K562 (cell line): ENCODE data around the gene CUTC. TPM values are rescaled to one million over a fixed set of nuclear protein-coding genes. Genes with fewer than 3 reads are reported as not detected.

Source experiments
- ATAC-seq: fragments of 200-7000 bp; cut with Tn5 transposase; 3 replicates; pipeline ENCODE4 v1.9.1; 2020; ENCODE audit warnings: moderate library complexity
- BruUV-seq: library from RNA; stranded (reverse); fragments of 400-500 nt; replicated peaks from 2 replicates; lab custom pipeline; 2021; lab: Mats Ljungman, UMichigan
- CTCF ChIA-PET: fragments of 300-600 bp; formaldehyde crosslinking; extraction: SDS; loops from one replicate; lab custom pipeline; 2021; ENCODE audit warnings: low intra/inter-chr PET ratio; lab: Yijun Ruan, JAX
- POLR2A ChIA-PET: fragments of 300-600, 350-650 bp; sonication (Branson Sonifier 250); formaldehyde crosslinking; extraction: SDS; loops from one replicate; lab custom pipeline; 2021; ENCODE audit warnings: antibody characterized with exemption, inconsistent platforms; lab: Yijun Ruan, JAX
- DNase-seq, 4 experiments: peaks; one replicate each; pipeline versions ENCODE4 v3.0.0 to v3.0.0-alpha.2; 2011 to 2018; ENCODE audit warnings: low spot score in 3 of 4, mixed read lengths in 3 of 4; ENCODE audit errors: extremely low read depth in 1 of 4
- FAIRE-seq: peaks from 2 replicates; lab custom pipeline; 2011; peaks lifted over from hg19 to GRCh38; lab: Jason Lieb, UNC
- H2AFZ ChIP-seq: 2 replicates; pipeline ENCODE4 v1.6.0; 2011; ENCODE audit warnings: low read depth, low read length, control low read depth, inconsistent platforms
- H3K27ac ChIP-seq: fragments of 200-600 bp; 3 replicates; pipeline ENCODE4 v1.8.0; 2011; ENCODE audit warnings: low read depth, mild to moderate bottlenecking, control low read depth, inconsistent platforms, low read length, moderate library complexity, mixed read lengths; ENCODE audit errors: extremely low read depth
- H3K27me3 ChIP-seq, 2 experiments: fragments of 300-600 bp in 1 of 2; 2 replicates in 1 of 2; 3 replicates in 1 of 2; pipeline versions ENCODE4 v1.6.0 to v1.8.0; 2011; ENCODE audit warnings: inconsistent platforms in 2 of 2, low read length in 2 of 2, mild to moderate bottlenecking in 1 of 2, mixed read lengths in 1 of 2, moderate library complexity in 1 of 2; ENCODE audit not compliant: control insufficient read depth in 2 of 2, insufficient read depth in 2 of 2
- H3K36me3 ChIP-seq: fragments of 300-600 bp; 3 replicates; pipeline ENCODE4 v1.8.0; 2011; ENCODE audit warnings: mild to moderate bottlenecking, low read length, inconsistent platforms; ENCODE audit not compliant: control insufficient read depth, insufficient read depth
- H3K4me1 ChIP-seq, 2 experiments: fragments of 200-600 bp in 1 of 2; replicated peaks in 1 of 2; 2 replicates in 1 of 2; 3 replicates in 1 of 2; pipeline versions ENCODE4 v1.5.1 to v1.8.0; 2011; ENCODE audit warnings: inconsistent platforms in 2 of 2, low read length in 2 of 2, mild to moderate bottlenecking in 1 of 2, mixed read lengths in 1 of 2, moderate library complexity in 1 of 2; ENCODE audit not compliant: control insufficient read depth in 2 of 2, insufficient read depth in 2 of 2
- H3K4me2 ChIP-seq: 2 replicates; pipeline ENCODE4 v1.6.1; 2011; ENCODE audit warnings: low read length, control low read depth, inconsistent platforms, mixed read lengths; ENCODE audit not compliant: insufficient read depth
- H3K4me3 ChIP-seq: fragments of 200-600 bp; sonication (generic), shearing (Covaris generic); 2 replicates; pipeline ENCODE4 v1.5.1; 2016; ENCODE audit warnings: control low read depth, inconsistent platforms
- H3K79me2 ChIP-seq: fragments of 200-600 bp; 3 replicates; pipeline ENCODE4 v1.8.0; 2011; ENCODE audit warnings: low read length, inconsistent platforms; ENCODE audit not compliant: control insufficient read depth, insufficient read depth
- H3K9ac ChIP-seq, 2 experiments: 2 replicates each; pipeline versions ENCODE4 v1.6.0 to v1.6.1; 2011; ENCODE audit warnings: low read depth in 2 of 2, low read length in 2 of 2, control low read depth in 1 of 2, inconsistent platforms in 1 of 2, mild to moderate bottlenecking in 1 of 2, mixed read lengths in 1 of 2; ENCODE audit not compliant: insufficient read depth in 1 of 2
- H3K9me1 ChIP-seq: one replicate; pipeline ENCODE4 v1.6.0; 2011; ENCODE audit warnings: inconsistent platforms, mild to moderate bottlenecking, low read length, moderate library complexity; ENCODE audit not compliant: control insufficient read depth, insufficient read depth
- H3K9me3 ChIP-seq: replicated peaks from 2 replicates; pipeline ENCODE4 v1.5.1; 2011; ENCODE audit warnings: low read depth, low read length, inconsistent platforms; ENCODE audit not compliant: control insufficient read depth, insufficient read depth
- H4K20me1 ChIP-seq: replicated peaks from 2 replicates; pipeline ENCODE4 v1.6.1; 2011; ENCODE audit warnings: low read length, inconsistent platforms, mixed read lengths; ENCODE audit not compliant: control insufficient read depth, insufficient read depth
- C11orf30 ChIP-seq: fragments of 450-650 bp; IDR thresholded peaks from 2 replicates; pipeline ENCODE4 v1.6.1; 2016; ENCODE audit warnings: low read depth, mild to moderate bottlenecking
- EP400 ChIP-seq: fragments of 450-650 bp; IDR thresholded peaks from 2 replicates; pipeline ENCODE4 v1.6.1; 2017; ENCODE audit warnings: antibody characterized with exemption, mild to moderate bottlenecking, moderate library complexity
- FOXJ3 ChIP-seq: sonication (generic); formaldehyde crosslinking; IDR thresholded peaks from 2 replicates; pipeline ENCODE4 v1.4.0; 2020; ENCODE audit warnings: mild to moderate bottlenecking, missing genetic modification reagents
- HDAC8 ChIP-seq: fragments of 450-650 bp; IDR thresholded peaks from 2 replicates; pipeline ENCODE4 v1.6.1; 2016; ENCODE audit warnings: mild to moderate bottlenecking, missing genetic modification characterization, moderate library complexity, missing compliant biosample characterization
- HINFP ChIP-seq: fragments of 450-650 bp; conservative IDR thresholded peaks from 2 replicates; pipeline ENCODE4 v1.6.1; 2016; ENCODE audit warnings: missing genetic modification characterization, low read depth, mild to moderate bottlenecking, control low read depth, missing compliant biosample characterization
- HNRNPUL1 ChIP-seq: fragments of 200-400 bp; formaldehyde crosslinking; IDR thresholded peaks from 2 replicates; pipeline ENCODE4 v1.6.1; 2017; ENCODE audit warnings: low read length
- HOXB6 ChIP-seq: fragments of 250-450 bp; sonication (Bioruptor Pico); IDR thresholded peaks from 2 replicates; pipeline ENCODE4 v1.5.1; 2022; ENCODE audit warnings: mild to moderate bottlenecking, borderline replicate concordance
- KAT7 ChIP-seq: sonication (generic); formaldehyde crosslinking; IDR thresholded peaks from 2 replicates; pipeline ENCODE4 v1.8.0; 2022; ENCODE audit warnings: missing genetic modification reagents, mild to moderate bottlenecking, borderline replicate concordance
- KDM1A ChIP-seq, 2 experiments: fragments of 450-650 bp; IDR thresholded peaks; 2 replicates each; pipeline ENCODE4 v1.6.1; 2016; ENCODE audit warnings: mild to moderate bottlenecking in 2 of 2
- POLR2A ChIP-seq: fragments of 450-650 bp; conservative IDR thresholded peaks from 2 replicates; pipeline ENCODE4 v1.6.1; 2016
- SETDB1 ChIP-seq: IDR thresholded peaks from one replicate; pipeline ENCODE4 v1.6.1; 2012; ENCODE audit warnings: low read length, control low read depth, inconsistent platforms
- SNIP1 ChIP-seq: fragments of 450-650 bp; IDR thresholded peaks from 2 replicates; pipeline ENCODE4 v1.7.1; 2017; ENCODE audit warnings: low read depth, mild to moderate bottlenecking
- TAF1 ChIP-seq: IDR thresholded peaks from 2 replicates; pipeline ENCODE4 v1.6.1; 2011; ENCODE audit warnings: mild to moderate bottlenecking, low read length, moderate library complexity; ENCODE audit not compliant: insufficient read depth, control insufficient read depth, severe bottlenecking; ENCODE audit errors: extremely low read depth
- TCF7 ChIP-seq: sonication (generic); IDR thresholded peaks from 2 replicates; pipeline ENCODE4 v1.6.1; 2016; ENCODE audit warnings: antibody characterized with exemption, borderline replicate concordance
- ZC3H8 ChIP-seq: fragments of 450-650 bp; IDR thresholded peaks from 2 replicates; pipeline ENCODE4 v1.6.1; 2017
- ZNF277 ChIP-seq: fragments of 250-450 bp; sonication (Bioruptor Pico); IDR thresholded peaks from 2 replicates; pipeline ENCODE4 v1.8.0; 2022; ENCODE audit warnings: inconsistent platforms, mild to moderate bottlenecking, moderate library complexity, borderline replicate concordance
- ZNF354B ChIP-seq: fragments of 250-450 bp; sonication (Bioruptor Pico); IDR thresholded peaks from 2 replicates; pipeline ENCODE4 v1.4.0; 2020
- in situ Hi-C: fragments of 300-500 bp; cut with MboI; formaldehyde crosslinking; loops from 4 replicates; pipeline ENCODE4 v1.15.0; 2018; ENCODE audit warnings: inconsistent platforms, mixed read lengths
- intact Hi-C: fragments of 100-400 bp; cut with micrococcal nuclease; formaldehyde crosslinking; loops from 2 replicates; pipeline ENCODE4 v1.14.2; 2022
- polyA plus RNA-seq, 8 experiments: library from polyadenylated mRNA; depleted of rRNA in 4 of 8; stranded (reverse) in 5 of 8; unstranded in 3 of 8; fragments of >200 nt; fragmentation: Nextera tagmentation in 2 of 8; fragmentation: Illumina TruSeq in 1 of 8; extraction: Ambion mirVana in 2 of 8; extraction: Trizol in 1 of 8; gene quantifications; 2 replicates each; pipeline versions ENCODE4 v1.2.1 to v1.2.3, GENCODE V29; 2011 to 2014; ENCODE audit warnings: inconsistent platforms in 1 of 8, missing spikeins in 1 of 8
- total RNA-seq, 7 experiments: library from RNA; depleted of rRNA in 6 of 7; stranded (reverse); fragments of >200 nt in 6 of 7; fragmentation: Illumina TruSeq in 2 of 7; extraction: Trizol in 2 of 7; gene quantifications; 2 replicates each; pipeline versions ENCODE4 v1.2.1 to v1.2.3, GENCODE V29; 2011 to 2021; ENCODE audit warnings: low replicate concordance in 1 of 7
- TF ChIP-seq, protein P1 (sequence below), 3 experiments: fragments of 200-800 bp in 1 of 3; sonication (Bioruptor generic) in 1 of 3; sonication (generic) in 1 of 3; formaldehyde crosslinking in 1 of 3; IDR thresholded peaks; 2 replicates each; pipeline versions ENCODE4 v1.6.1 to v1.8.0; 2016 to 2022; ENCODE audit warnings: mild to moderate bottlenecking in 2 of 3, missing compliant biosample characterization in 2 of 3, missing genetic modification characterization in 2 of 3, missing genetic modification reagents in 1 of 3
- TF ChIP-seq, protein P2 (sequence below), 2 experiments: IDR thresholded peaks; 2 replicates each; pipeline ENCODE4 v1.6.1; 2012; ENCODE audit warnings: improper control_type of control experiment in 2 of 2, low read depth in 2 of 2, low read length in 2 of 2, borderline replicate concordance in 1 of 2

CUTC gene
- total and polyA plus RNA-seq, 9 of the 15 experiments (the other 6 are each of a cell fraction or from before 2014, with no cell fraction given), result 18.6 to 69.3 (median 32.3) TPM

DNA sequence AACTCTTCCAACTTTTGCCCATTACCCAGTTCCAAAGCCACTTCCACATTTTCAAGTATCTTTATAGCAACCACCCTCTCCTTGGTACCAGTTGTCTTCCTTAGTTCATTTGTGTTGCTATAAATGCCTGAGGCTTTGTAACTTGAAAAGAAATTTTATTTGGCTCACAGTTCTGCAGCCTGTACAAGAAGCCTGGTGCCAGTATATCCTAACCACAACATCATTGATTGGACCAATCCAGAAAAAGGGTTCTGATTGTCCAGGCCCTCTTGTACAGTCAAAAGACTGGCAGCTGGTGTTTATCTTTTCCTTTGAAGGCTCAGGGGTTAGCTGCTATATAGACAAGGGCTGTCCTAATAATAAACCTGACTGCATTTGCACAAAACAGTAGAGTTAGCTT, 29.3 kb downstream of the CUTC start:
- H2AFZ ChIP-seq, result no peak overlapping the region
- H3K9me1 ChIP-seq, result no peaks in the 10 kb centered on the region
- no peaks in the 10 kb centered on the region for H4K20me1 ChIP-seq
- ChIA-PET POLR2A (interaction anchor here (0.7 kb wide), 1 partner anchor 21 kb away, joined by 3 read pairs; no protein-coding TSS in a partner anchor), CTCF (no interaction called here)
- no peaks in the 10 kb centered on the region; a peak in 1 of 5 replicates for H3K27me3 ChIP-seq
- intact Hi-C loops, result no loop called here
- TF ChIP-seq POLR2A, result no peak
- no peak for TF ChIP-seq ZNF277
- TF ChIP-seq ZC3H8, result no peak
- TF ChIP-seq SNIP1, result no peak
- TF ChIP-seq TAF1, result no peak
- no peak for TF ChIP-seq HOXB6 (CRISPR knock-in tag)
- no peak for TF ChIP-seq C11orf30
- TF ChIP-seq SETDB1, result no peak
- no peak for TF ChIP-seq FOXJ3
- no peak for TF ChIP-seq EP400
- TF ChIP-seq TCF7, result no peak
- TF ChIP-seq ZNF354B, result no peak
- no peak for TF ChIP-seq HDAC8 (tag)
- no peak for TF ChIP-seq KAT7 (CRISPR knock-in tag)
- TF ChIP-seq HINFP (tag), result no peak
- TF ChIP-seq HNRNPUL1, result no peak
- TF ChIP-seq, protein P1, sequence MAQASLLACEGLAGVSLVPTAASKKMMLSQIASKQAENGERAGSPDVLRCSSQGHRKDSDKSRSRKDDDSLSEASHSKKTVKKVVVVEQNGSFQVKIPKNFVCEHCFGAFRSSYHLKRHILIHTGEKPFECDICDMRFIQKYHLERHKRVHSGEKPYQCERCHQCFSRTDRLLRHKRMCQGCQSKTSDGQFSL (CRISPR knock-in tag; IDR thresholded peaks at IDR 0.05), result no peak
- TF ChIP-seq, protein P1 (tag; IDR thresholded peaks at IDR 0.05), result no peak
- TF ChIP-seq, protein P2, sequence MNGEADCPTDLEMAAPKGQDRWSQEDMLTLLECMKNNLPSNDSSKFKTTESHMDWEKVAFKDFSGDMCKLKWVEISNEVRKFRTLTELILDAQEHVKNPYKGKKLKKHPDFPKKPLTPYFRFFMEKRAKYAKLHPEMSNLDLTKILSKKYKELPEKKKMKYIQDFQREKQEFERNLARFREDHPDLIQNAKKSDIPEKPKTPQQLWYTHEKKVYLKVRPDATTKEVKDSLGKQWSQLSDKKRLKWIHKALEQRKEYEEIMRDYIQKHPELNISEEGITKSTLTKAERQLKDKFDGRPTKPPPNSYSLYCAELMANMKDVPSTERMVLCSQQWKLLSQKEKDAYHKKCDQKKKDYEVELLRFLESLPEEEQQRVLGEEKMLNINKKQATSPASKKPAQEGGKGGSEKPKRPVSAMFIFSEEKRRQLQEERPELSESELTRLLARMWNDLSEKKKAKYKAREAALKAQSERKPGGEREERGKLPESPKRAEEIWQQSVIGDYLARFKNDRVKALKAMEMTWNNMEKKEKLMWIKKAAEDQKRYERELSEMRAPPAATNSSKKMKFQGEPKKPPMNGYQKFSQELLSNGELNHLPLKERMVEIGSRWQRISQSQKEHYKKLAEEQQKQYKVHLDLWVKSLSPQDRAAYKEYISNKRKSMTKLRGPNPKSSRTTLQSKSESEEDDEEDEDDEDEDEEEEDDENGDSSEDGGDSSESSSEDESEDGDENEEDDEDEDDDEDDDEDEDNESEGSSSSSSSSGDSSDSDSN (IDR thresholded peaks at IDR 0.05; ENCODE audit: borderline replicate concordance in 1 of 2, low read depth in 2 of 2, low read length in 2 of 2), result no peak
- TF ChIP-seq KDM1A (IDR thresholded peaks at IDR 0.05), result no peak
- H3K4me2 ChIP-seq, result no peak overlapping the region
- no TSS peak for BruUV-seq
- H3K4me1 ChIP-seq, result no peaks in the 10 kb centered on the region
- no peak overlapping the region for H3K4me3 ChIP-seq
- FAIRE-seq, result no peak
- H3K9ac ChIP-seq, result no peak overlapping the region
- H3K79me2 ChIP-seq, result no peaks in the 10 kb centered on the region
- in situ Hi-C loops, result no loop called here
- DNase-seq, result no peak
- peaks cover 17% of the 10 kb centered on the region; the same call in 1 of the 3 replicates for H3K36me3 ChIP-seq
- no peak overlapping the region for H3K27ac ChIP-seq
- ATAC-seq, result no peak
- H3K9me3 ChIP-seq, result no peaks in the 10 kb centered on the region
